ENCODE data around the gene PRCC. TPM values are rescaled to one million over a fixed set of nuclear protein-coding genes. Genes with fewer than 3 reads are reported as not detected.
A peak's percentile ranks its signal among the peaks of the same experiment; 100 is the strongest.

Gene PRCC
- polyA plus RNA-seq, 3 donors, result 26.7 to 37.1 (median 29.6) TPM

GRCh38 chr1:156814571-156815260, 47.4 kb downstream of the PRCC start:
- no peak for TF ChIP-seq CTCF (IDR thresholded peaks at IDR 0.05)
- peaks cover 0 to 2% (median 0%) of the 10 kb centered on the region in 7 donors for H3K9me3 Mint-ChIP-seq
- peak overlapping the region; percentile 86 for H2AFZ ChIP-seq (ENCODE audit: insufficient read depth, low read depth, low read length, poor library complexity, severe bottlenecking)
- intact Hi-C loops (cut with micrococcal nuclease), result loop anchor here in 1 of 2 donors (10.0 kb wide), 1 partner anchor 80 kb away; the partner anchor contains the start of gene PEAR1
- peaks cover 35 to 64% (median 43%) of the 10 kb centered on the region in 3 donors for H3K27me3 Mint-ChIP-seq (ENCODE audit: low read depth in 3 of 3)
- H3K79me2 ChIP-seq (ENCODE audit: insufficient read depth, low read length), result no peaks in the 10 kb centered on the region
- peak in 2 of 3 donors; percentile 7 to 48 for DNase-seq
- H3K4me3 ChIP-seq (replicated peaks in 1 of 3; ENCODE audit: low read depth in 2 of 3, low read length in 3 of 3), result no peak overlapping the region
- H3K4me1 Mint-ChIP-seq, result peaks cover 28% of the 10 kb centered on the region
- H4K20me1 ChIP-seq (ENCODE audit: insufficient read depth, low read length), result no peaks in the 10 kb centered on the region
- peaks cover 0 to 33% of the 10 kb centered on the region in 2 donors for H3K27me3 ChIP-seq (ENCODE audit: control insufficient read depth in 2 of 2, insufficient read depth in 2 of 2, low read length in 2 of 2)
- peak overlapping the region in 2 of 7 donors; percentile 22 to 77 for H3K27ac Mint-ChIP-seq
- no peak overlapping the region for H3K27ac ChIP-seq (ENCODE audit: low read depth in 1 of 2, low read length in 2 of 2)
- no peaks in the 10 kb centered on the region for H3K9me3 ChIP-seq (replicated peaks in 1 of 2; ENCODE audit: control insufficient read depth in 1 of 2, insufficient read depth in 1 of 2, low read length in 2 of 2)
- 81% methylated on average over 5 of the region's 7 CpGs for WGBS (ENCODE audit: insufficient coverage)
- peak overlapping the region; percentile 78 to 87 for H3K4me3 Mint-ChIP-seq
- peaks cover 21 to 24% of the 10 kb centered on the region in 2 donors for H3K4me1 ChIP-seq (ENCODE audit: control insufficient read depth in 1 of 2, insufficient read depth in 2 of 2, low read length in 2 of 2)
- no peak overlapping the region for H3K9ac ChIP-seq (ENCODE audit: insufficient read depth, low read length, poor library complexity, severe bottlenecking)
- no peaks in the 10 kb centered on the region for H3K36me3 Mint-ChIP-seq
- no peaks in the 10 kb centered on the region for H3K36me3 ChIP-seq (replicated peaks in 1 of 2; ENCODE audit: control insufficient read depth in 1 of 2, insufficient read depth in 2 of 2, low read length in 2 of 2)
- peak overlapping the region; percentile 84 for H3K4me2 ChIP-seq (replicated peaks; ENCODE audit: extremely low read depth, low read length, poor library complexity, severe bottlenecking)

GRCh38 chr1:156815307-156815826, 48.0 kb downstream of the PRCC start:
- Mint-ChIP-seq H3K27me3 (ENCODE audit: low read depth in 3 of 3) (peaks cover 40 to 68% (median 45%) of the 10 kb centered on the region in 3 donors), H3K27ac (peak overlapping the region in 1 of 7 donors; percentile 11), H3K4me1 (peaks cover 28% of the 10 kb centered on the region), H3K36me3 (no peaks in the 10 kb centered on the region), H3K4me3 (peak overlapping the region in 1 of 2 donors; percentile 40), H3K9me3 (peaks cover 0 to 2% (median 0%) of the 10 kb centered on the region in 7 donors)
- Histone ChIP-seq H3K4me2 (replicated peaks; ENCODE audit: extremely low read depth, low read length, poor library complexity, severe bottlenecking) (no peak overlapping the region), H3K4me3 (replicated peaks in 1 of 3; ENCODE audit: low read depth in 2 of 3, low read length in 3 of 3) (no peak overlapping the region), H3K4me1 (ENCODE audit: control insufficient read depth in 1 of 2, insufficient read depth in 2 of 2, low read length in 2 of 2) (peaks cover 21 to 24% of the 10 kb centered on the region in 2 donors), H3K36me3 (replicated peaks in 1 of 2; ENCODE audit: control insufficient read depth in 1 of 2, insufficient read depth in 2 of 2, low read length in 2 of 2) (no peaks in the 10 kb centered on the region), H3K27me3 (ENCODE audit: control insufficient read depth in 2 of 2, insufficient read depth in 2 of 2, low read length in 2 of 2) (peaks cover 0 to 33% of the 10 kb centered on the region in 2 donors), H2AFZ (ENCODE audit: insufficient read depth, low read depth, low read length, poor library complexity, severe bottlenecking) (no peak overlapping the region), H3K9ac (ENCODE audit: insufficient read depth, low read length, poor library complexity, severe bottlenecking) (no peak overlapping the region), H3K27ac (ENCODE audit: low read depth in 1 of 2, low read length in 2 of 2) (no peak overlapping the region), H3K9me3 (replicated peaks in 1 of 2; ENCODE audit: control insufficient read depth in 1 of 2, insufficient read depth in 1 of 2, low read length in 2 of 2) (no peaks in the 10 kb centered on the region), H4K20me1 (ENCODE audit: insufficient read depth, low read length) (no peaks in the 10 kb centered on the region), H3K79me2 (ENCODE audit: insufficient read depth, low read length) (no peaks in the 10 kb centered on the region)
- intact Hi-C loops (cut with micrococcal nuclease), result loop anchor here in 1 of 2 donors (10.0 kb wide), 1 partner anchor 79 kb away; the partner anchor contains the start of gene PEAR1
- TF ChIP-seq CTCF (IDR thresholded peaks at IDR 0.05), result no peak
- no peak for DNase-seq
- WGBS (ENCODE audit: insufficient coverage), result 89% methylated on average over 4 of the region's 5 CpGs
